Gastrocnemius medialis (tissue), 4 donors: ENCODE results near the gene TYW5. TPM values are rescaled to one million over a fixed set of nuclear protein-coding genes. Genes with fewer than 3 reads are reported as not detected.
A peak's percentile ranks its signal among the peaks of the same experiment; 100 is the strongest.

Experiments used
- ATAC-seq, 2 donors: fragments of 150-250 bp; one replicate each; pipeline ENCODE4 v1.9.1; 2016
- DNase-seq, 2 donors: peaks; one replicate each; pipeline ENCODE4 v3.0.0-alpha.2; 2019
- H3K27ac ChIP-seq, 4 donors: fragments of 200-600 bp; sonication (generic); 1 replicate in 1 of 4; 2 replicates in 3 of 4; pipeline ENCODE4 v1.5.1; 2016 to 2018; ENCODE audit warnings: mild to moderate bottlenecking in 2 of 4, moderate library complexity in 1 of 4
- H3K27me3 ChIP-seq, 3 donors: fragments of 200-600 bp; sonication (generic) in 2 of 3; 1 replicate in 1 of 3; 2 replicates in 2 of 3; pipeline versions ENCODE4 v1.5.1 to v1.6.0; 2016 to 2019; ENCODE audit warnings: mild to moderate bottlenecking in 1 of 3, moderate library complexity in 1 of 3
- H3K36me3 ChIP-seq, 2 donors: fragments of 200-600 bp; sonication (generic) in 1 of 2; one replicate each; pipeline ENCODE4 v1.5.1; 2017 to 2018
- H3K4me1 ChIP-seq, 2 donors: fragments of 200-600 bp; sonication (generic) in 1 of 2; one replicate each; pipeline ENCODE4 v1.5.1; 2016 to 2017; ENCODE audit warnings: mild to moderate bottlenecking in 2 of 2
- H3K4me3 ChIP-seq, 4 donors: fragments of 200-600 bp; sonication (generic) in 3 of 4; 1 replicate in 1 of 4; 2 replicates in 3 of 4; pipeline ENCODE4 v1.5.1; 2016 to 2019; ENCODE audit warnings: mild to moderate bottlenecking in 2 of 4
- H3K9me3 ChIP-seq, 3 donors: fragments of 200-600 bp; sonication (generic) in 2 of 3; 1 replicate in 1 of 3; 2 replicates in 2 of 3; pipeline ENCODE4 v1.5.1; 2016 to 2019
- CTCF ChIP-seq, 5 experiments: fragments of 450-650 bp in 3 of 5; fragments of 200-600 bp in 2 of 5; sonication (generic) in 2 of 5; IDR thresholded peaks in 4 of 5; conservative IDR thresholded peaks in 1 of 5; 1 replicate in 4 of 5; 2 replicates in 1 of 5; pipeline ENCODE4 v1.5.1; 2016 to 2019; ENCODE audit warnings: antibody characterized with exemption in 5 of 5, mild to moderate bottlenecking in 3 of 5, moderate library complexity in 3 of 5
- POLR2A ChIP-seq, 2 donors: fragments of 450-650 bp; IDR thresholded peaks; one replicate each; pipeline ENCODE4 v1.6.1; 2017; ENCODE audit warnings: antibody characterized with exemption in 2 of 2, mild to moderate bottlenecking in 2 of 2, moderate library complexity in 2 of 2
- in situ Hi-C, 4 donors: fragments of 200-750 bp; cut with MboI; loops; one replicate each; pipeline versions ENCODE4 v1.15.0 to v1.8.0; 2017; ENCODE audit warnings: low sequenced_read_pairs in 4 of 4
- intact Hi-C: fragments of 100-400 bp; cut with DNase I; formaldehyde crosslinking; loops from one replicate; pipeline ENCODE4 v1.15.1; 2023; ENCODE audit warnings: low total_unique reads
- total RNA-seq, 4 donors: library from RNA; depleted of rRNA; stranded (reverse); fragments of >200 nt; gene quantifications; one replicate each; pipeline versions ENCODE4 v1.1.0 to v1.2.3, GENCODE V29; 2016

Gene TYW5
- total RNA-seq, 4 donors from 2014 or later = 1.7 to 4.5 (median 3.8) TPM

GRCh38 chr2:199989822-199990221 is 34.5 kb upstream of the TYW5 start:
- no peaks in the 10 kb centered on the region for H3K9me3 ChIP-seq
- no peak overlapping the region for H3K27ac ChIP-seq
- H3K4me1 ChIP-seq = peaks cover 0 to 6% of the 10 kb centered on the region in 2 donors
- H3K36me3 ChIP-seq = no peaks in the 10 kb centered on the region
- in situ Hi-C loops (loop anchor here in 1 of 4 donors (5.0 kb wide), 1 partner anchor 487 kb away; no protein-coding TSS in a partner anchor), intact Hi-C loops (no loop called here)
- H3K4me3 ChIP-seq = no peak overlapping the region
- ATAC-seq (no peak), DNase-seq (no peak)
- no peak for TF ChIP-seq CTCF (IDR thresholded peaks at IDR 0.05 in 4 of 5, conservative IDR thresholded peaks at IDR 0.05 in 1 of 5)
- TF ChIP-seq POLR2A (IDR thresholded peaks at IDR 0.05) = no peak
- no peaks in the 10 kb centered on the region for H3K27me3 ChIP-seq

GRCh38 chr2:199988151-199988550 is 32.9 kb upstream of the TYW5 start:
- ATAC-seq = no peak
- DNase-seq = no peak
- Histone ChIP-seq H3K27ac (no peak overlapping the region), H3K36me3 (no peaks in the 10 kb centered on the region), H3K4me3 (no peak overlapping the region), H3K9me3 (no peaks in the 10 kb centered on the region), H3K4me1 (peaks cover 0 to 6% of the 10 kb centered on the region in 2 donors), H3K27me3 (no peaks in the 10 kb centered on the region)
- intact Hi-C loops = no loop called here
- in situ Hi-C loops = loop anchor here in 1 of 4 donors (5.0 kb wide), 1 partner anchor 489 kb away; no protein-coding TSS in a partner anchor
- no peak for TF ChIP-seq CTCF (IDR thresholded peaks at IDR 0.05 in 4 of 5, conservative IDR thresholded peaks at IDR 0.05 in 1 of 5)
- TF ChIP-seq POLR2A (IDR thresholded peaks at IDR 0.05) = no peak

- DNase-seq (no peak), ATAC-seq (no peak)
- intact Hi-C loops = no loop called here
- Histone ChIP-seq H3K36me3 (no peaks in the 10 kb centered on the region), H3K4me1 (peaks cover 0 to 6% of the 10 kb centered on the region in 2 donors), H3K27me3 (no peaks in the 10 kb centered on the region), H3K4me3 (no peak overlapping the region), H3K27ac (no peak overlapping the region), H3K9me3 (no peaks in the 10 kb centered on the region)
- TF ChIP-seq POLR2A (IDR thresholded peaks at IDR 0.05) (no peak), CTCF (IDR thresholded peaks at IDR 0.05 in 4 of 5, conservative IDR thresholded peaks at IDR 0.05 in 1 of 5) (no peak)
- in situ Hi-C loops = loop anchor here in 1 of 4 donors (5.0 kb wide), 1 partner anchor 490 kb away; no protein-coding TSS in a partner anchor
Measured at GRCh38 chr2:199987586-199987985, 32.3 kb upstream of the TYW5 start.

DNA sequence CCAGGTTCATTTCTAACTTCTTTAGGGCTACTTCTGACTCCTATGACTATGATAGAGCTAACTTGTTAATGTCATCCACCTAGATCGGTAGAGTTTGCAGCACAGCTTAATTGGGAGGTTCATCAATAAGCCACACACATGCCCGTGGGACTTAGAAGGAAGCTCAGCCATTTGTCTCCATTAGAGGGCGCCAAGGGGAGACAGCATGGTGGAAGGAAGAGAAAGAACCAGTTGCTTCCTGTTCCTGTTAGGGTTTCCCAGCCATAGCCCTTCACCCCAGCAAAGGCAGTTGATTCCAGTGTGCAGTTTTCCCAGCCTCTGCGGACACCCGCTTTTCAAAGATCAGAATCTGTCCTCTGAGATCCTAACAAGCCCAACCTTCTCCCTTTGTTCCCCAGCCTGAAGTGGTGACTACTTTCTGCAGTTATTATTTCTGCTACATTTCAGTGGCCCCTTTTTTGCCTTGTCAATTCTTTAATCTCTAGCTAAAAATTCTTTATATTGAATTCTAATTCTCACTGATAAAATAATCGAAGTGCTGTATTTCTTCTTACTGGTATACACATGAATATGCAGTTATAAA is 30.4 kb upstream of the TYW5 start:
- H3K27me3 ChIP-seq = no peaks in the 10 kb centered on the region
- no peak overlapping the region for H3K27ac ChIP-seq
- intact Hi-C loops (no loop called here), in situ Hi-C loops (loop anchor here in 1 of 4 donors (5.0 kb wide), 1 partner anchor 492 kb away; no protein-coding TSS in a partner anchor)
- H3K4me3 ChIP-seq = no peak overlapping the region
- TF ChIP-seq CTCF (IDR thresholded peaks at IDR 0.05 in 4 of 5, conservative IDR thresholded peaks at IDR 0.05 in 1 of 5) (peak in 2 of 5 experiments; percentile 47 to 57), POLR2A (IDR thresholded peaks at IDR 0.05) (no peak)
- no peaks in the 10 kb centered on the region for H3K36me3 ChIP-seq
- H3K9me3 ChIP-seq = no peaks in the 10 kb centered on the region
- ATAC-seq (peak in 1 of 2 donors; percentile 65), DNase-seq (peak; percentile 6 to 43)
- H3K4me1 ChIP-seq = peaks cover 0 to 6% of the 10 kb centered on the region in 2 donors
